Measurements from ENCODE around the gene PLXND1.
"Not testable (repeated sequence)": the region's sequence is repeated elsewhere in the genome, so short reads cannot be mapped to it uniquely, and the experiment has no call there.

PLXND1 gene

DNA sequence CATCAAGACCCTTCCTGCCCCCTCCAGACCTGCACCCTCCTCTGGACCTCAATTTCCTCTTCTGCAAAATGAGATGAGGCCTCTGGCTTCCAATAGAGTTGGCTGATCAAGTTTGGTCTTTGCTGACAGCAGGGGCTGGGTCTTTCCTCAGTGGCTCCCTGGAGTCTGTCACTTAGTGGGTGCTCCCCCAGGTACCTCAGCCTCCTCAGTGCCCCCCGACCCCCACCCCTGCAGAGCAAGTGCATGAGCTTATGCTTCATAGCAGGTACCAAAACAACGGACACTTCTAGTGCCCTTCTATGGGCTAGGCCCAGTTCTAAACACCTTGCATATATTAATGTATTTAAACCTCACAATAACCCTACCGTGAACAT lies 6.9 kb upstream of the PLXND1 start:
- DNase-seq, result no peak

DNA sequence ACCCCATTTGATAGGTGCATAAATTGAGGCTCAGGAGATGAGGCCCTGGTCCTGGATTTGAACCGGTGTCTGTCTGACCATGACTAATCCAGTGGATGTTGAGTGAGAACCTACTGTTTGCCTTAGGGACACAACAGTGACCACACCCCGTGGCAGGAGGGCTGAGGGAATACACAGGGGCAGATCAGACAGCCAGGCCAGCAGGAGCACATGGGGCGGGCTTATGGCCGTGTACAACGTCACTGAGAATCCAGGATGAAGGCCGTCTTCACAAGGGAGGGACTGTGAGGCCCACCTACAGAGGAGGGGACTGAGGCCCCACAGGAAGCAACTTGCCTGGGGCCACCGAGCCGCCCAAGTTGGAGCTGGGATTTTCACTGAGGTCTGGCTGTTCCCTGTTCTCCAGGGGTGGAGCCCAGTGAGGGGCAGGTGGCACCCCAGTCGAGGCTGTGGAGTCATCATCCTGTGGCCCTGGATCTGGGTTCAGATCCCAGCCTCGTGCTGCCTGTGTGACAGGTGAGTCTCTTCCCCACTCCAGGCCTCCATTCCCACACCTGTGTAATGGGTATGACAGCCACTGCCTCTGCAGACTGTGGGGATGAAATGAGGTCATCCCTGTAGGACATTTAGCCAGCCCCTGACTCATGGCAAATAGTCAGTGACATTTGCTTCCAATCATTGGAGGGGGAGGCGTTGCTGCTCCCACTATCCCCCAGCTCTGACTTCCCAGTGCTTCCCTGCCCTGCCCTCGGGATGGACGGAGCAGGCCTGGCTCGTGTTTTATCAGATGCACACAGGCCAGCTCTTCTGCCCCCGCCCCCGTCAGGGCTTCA lies 6.3 kb upstream of the PLXND1 start:
- DNase-seq, result no peak

DNA sequence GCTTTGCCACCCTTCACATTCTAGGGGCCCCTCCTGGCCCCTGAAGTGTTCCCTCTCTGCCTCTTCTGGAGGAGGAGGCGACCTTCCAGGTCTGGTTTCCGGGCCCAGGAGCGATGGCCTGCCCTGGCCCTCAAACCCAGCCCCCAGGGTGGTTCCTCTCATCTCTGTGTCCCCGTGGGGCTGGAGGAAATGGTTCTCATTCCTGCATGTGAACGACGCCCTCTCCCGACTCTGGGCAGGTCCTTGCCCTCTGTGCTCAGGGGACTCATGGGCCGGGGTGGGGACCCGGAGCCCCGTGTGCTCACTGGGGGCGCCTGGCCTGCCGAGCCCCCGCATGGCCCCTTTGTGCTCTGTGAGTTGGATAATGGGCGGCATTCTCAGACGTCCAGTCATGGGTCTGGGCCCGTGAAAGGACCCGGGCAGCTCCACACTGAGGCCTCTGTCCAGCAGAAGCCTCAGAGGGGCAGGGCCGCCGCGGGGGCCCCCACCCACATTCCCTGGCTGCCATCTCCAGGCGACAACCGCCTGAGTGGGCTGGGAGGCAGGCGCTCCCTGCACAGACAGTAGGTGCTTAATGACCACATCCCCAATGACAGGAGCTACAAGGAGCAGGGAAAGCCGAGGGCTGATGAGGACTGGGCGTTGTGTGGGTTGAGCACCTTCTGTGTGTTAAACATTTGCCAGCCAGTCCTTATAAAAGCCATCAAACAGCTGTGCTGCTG lies 5.5 kb upstream of the PLXND1 start:
- DNase-seq, result no peak

DNA sequence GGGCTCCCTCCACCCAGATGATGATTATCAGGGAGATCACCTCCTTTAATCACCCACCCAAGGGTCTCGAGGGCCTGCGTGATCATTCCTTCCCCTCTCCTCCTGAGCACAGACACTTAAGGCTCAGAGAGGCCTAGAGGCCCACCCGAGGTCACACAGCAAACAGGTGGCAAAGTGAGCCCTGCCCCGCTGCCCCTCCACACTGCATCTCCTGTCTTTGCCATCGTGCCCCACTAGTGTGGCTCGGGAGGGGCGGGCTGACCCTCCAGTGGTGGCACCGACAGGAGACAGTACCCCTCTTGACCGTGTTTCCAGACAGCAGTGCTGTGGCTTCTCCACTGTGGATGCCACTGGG lies 4.9 kb upstream of the PLXND1 start:
- DNase-seq, result no peak

DNA sequence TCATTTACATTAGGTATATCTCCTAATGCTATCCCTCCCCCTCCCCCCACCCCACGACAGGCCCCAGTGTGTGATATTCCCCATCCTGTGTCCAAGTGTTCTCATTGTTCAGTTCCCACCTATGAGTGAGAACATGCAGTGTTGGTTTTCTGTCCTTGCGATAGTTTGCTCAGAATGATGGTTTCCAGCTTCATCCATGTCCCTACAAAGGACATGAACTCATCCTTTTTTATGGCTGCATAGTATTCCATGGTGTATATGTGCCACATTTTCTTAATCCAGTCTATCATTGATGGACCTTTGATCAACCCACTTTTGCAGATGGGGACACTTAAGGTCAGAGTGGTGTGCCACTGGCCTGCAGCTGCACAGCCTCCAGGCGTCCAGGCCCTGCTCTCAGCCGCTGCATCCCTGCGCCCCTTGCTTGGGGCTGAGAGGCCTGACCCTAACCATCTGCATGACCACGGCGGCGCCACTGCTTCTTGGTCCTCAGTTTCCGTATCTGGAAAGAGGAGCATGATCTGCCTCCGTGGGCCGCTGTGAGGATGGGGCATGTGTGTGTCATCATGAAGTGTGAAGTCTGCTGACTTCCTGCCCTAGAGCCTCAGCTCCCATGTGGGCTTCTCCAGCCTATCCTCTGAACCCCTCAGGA lies 4.4 kb upstream of the PLXND1 start:
- not testable (repeated sequence) for DNase-seq

DNA sequence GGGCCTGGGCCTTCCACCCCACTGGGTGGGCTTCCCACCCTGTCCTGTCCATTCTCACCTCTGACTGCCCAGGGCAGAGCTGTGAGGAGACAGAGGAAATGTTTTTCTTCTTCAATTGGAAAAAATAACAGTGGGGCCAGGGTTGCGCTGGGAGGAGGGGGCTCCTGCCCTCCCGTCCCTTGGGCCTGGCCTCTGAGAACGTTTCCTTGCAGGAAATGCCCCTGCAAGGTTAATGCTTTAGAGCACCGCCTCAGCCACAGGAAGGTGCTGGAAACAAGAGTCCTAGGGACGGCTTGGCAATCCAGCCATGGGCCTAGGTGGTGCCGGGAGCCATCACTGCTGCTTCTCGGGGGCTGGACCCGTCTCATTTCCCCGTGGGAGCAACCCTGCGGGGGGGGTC lies 3.8 kb upstream of the PLXND1 start:
- DNase-seq, result no peak

DNA sequence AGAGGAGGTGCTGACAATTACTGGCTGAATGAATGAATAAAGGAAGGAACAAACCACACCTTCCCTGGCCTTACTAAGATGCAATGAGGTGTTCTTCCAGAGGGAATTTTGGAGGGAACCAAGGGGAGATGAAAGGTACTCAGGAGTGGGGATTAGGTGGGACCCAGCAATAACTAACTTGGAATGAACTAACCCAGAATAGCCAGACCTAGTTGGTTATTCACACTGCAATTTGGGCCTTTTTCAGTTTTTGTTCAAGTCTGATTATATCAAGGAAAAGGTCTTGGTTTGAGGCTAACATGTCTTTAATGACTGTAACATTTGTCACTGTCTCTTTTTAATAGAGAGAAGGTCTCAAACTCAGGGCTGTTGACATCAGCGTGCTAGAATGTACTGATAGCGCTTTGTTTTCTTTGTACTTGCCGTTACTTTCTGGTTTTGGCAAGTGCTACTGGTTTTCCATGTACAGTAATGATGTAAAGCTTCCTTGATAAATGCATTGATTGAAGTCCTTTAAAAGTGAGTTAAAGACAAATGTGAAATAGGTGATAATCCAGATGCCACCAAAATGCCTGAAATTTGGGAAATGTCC lies 3.2 kb upstream of the PLXND1 start:
- DNase-seq, result no peak

DNA sequence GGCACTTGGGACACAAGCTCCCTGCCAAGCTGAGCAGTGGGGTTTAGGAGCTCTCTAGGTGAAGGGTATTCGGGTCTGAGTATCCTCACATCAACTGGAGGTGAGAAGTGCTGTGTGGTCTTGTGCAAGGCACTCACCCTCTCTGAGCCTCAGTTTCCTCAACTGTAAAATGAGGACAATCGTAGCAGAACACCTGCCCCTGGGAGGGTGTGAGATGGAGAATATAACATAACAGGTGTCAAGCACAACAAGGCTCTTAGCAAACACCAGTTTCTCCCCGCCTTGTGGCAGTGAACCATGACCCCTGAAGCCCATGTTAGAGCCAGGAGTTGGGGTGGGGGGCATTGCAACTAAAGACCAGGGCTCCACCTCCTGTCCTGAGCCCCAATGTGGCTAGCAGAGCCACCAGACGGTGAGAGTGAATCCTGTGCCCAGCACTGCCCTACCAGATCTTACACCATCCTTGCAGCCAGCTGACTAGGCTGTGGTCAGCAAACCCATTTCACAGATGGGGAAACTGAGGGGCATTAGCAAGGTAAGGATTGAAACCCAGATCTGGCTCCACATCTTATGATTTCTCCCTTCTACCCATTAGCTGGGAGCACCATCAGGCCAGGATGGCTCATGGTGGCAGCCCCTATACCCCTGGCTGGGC lies 2.6 kb upstream of the PLXND1 start:
- DNase-seq, result no peak

DNA sequence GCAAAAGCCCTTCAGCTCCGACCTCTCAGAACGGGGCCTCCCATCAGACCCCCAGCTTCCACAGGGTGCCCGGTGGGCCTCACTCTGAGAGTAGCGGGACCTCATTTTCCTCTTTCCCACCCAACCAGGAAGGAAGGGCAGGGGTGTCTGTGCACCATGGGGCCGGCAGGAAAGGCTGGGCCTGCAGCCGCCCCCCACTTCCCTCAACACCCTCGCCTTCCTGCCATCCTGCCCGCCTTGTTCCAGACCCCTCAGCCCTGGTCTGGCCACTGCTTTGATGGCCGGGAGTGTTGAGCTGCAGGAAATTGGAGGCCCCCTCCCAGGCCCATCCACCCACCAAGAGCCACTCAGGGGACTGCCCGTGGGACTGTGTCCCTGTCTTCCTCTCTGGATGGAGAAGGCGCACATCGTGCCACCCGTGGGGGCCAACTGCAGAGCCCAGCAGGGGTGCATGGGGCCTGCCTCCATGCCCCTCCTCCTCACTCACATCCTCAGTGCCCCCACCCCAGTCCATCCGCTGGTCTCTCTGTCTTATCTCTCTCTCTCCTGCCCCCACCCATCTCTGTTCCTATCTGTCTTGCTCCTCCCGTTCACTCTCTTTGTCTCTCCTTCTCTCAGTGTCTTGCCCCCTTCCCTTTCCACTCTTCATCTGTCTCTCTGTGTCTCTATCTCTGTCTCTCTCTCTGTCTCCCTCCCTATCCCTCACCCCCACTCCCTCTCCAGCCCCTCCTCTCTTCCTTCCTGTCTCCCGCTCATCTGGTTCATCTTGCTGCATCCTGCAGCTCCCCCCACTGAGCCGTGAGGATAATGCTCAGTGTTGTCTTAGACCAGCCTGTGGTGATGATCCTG lies 1.8 kb upstream of the PLXND1 start:
- no peak for DNase-seq

DNA sequence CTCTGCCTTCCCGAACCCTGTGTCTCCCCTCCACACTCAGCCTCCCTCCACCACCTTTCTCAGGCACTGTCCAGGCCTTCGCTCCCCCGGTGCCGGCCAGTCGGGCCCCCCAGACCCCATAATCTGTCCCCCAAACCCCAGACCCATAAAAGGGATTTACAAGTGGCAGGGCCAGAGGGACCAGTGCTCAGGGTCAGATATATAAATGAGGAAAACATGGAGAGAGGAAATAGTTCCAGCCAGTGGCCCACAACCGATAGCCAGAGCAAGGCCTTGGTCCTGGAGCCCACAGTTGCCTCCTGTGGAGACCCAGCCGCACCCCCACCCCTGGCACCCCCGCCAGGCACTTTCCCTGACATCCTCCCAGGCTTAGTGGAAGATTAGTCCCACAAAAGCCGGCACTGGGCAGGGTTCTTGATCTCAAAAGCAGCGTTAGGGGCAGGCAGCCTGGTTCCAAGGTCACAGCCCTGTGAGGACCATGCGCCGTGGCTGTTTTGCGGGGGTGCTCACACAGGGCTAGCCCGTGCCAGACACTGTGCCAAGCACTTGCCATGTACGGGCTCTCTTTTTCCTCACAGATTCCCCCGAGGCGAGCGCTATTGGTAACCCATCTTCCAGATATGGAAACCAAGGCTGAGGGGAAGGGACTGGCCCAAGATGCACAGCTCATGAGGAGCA lies 1.1 kb upstream of the PLXND1 start:
- no peak for DNase-seq

DNA sequence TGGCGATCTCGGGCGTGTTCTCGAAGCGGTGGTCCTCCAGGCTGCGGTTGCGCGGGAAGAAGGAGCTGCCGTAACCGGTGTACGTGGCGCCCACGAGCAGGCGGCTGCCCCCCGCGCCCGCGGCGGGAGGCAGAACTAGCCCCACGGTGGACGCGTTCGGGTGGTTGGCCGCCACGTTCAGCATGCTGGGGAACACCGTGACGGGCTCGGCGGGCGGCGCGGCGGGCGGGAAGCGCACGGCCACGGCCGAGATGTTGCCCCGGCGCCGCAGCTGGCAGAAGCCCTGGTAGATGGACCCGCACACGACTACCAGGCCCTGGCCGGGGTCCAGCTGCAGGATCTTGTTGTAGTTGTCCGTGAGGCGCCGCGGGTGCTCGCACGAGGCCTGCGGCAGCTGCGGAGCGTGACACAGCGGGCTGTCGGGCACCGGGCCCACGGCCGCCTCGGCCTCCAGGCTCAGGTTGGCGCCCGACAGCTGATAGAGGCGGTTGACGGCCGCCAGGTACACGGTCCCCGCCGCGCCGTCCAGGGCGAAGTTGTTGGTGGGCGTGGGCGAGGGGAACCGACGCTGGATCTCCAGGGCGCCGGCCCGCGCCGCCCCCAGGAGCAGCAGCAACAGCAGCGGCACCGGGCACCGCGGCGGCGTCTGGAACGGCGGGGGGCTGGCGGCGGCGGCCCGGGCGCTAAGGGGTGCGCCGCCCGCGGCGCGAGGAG lies 397 bp downstream of the PLXND1 start:
- no peak for DNase-seq

DNA sequence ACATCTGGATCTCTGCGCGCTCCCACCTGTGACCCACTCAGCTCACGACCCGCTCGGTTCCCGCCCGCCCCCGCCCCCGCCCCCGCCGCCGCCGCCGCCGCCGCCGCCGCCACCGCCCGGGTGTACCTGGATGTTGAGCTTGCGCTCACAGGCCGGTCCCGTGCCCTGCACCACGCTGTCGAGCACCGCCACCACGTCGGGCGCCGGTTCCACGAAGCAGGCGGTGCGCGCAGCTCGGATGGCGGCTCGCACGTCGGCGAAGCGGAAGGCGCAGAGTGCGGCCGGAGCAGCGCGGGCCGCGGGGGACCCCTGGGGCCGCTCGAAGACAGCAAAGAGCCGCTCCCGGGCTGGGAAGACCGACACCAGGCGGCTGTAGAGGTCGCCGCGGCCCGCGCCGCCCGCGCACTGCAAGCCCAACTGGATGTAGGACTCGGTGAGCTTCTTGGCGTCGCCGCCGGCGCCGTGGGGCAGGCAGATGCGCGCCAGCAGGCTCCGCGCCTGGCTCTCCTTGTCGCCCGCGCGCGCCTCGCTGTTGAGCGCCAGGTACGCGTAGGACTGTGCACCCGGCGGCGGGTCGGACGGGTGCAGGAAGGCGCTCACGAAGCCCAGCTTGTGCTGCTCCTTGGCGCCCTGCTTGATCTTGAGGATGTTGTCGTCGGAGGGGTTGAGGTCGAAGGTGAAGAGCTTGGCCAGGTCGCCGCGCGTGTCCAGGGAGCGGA lies 1.1 kb downstream of the PLXND1 start:
- peak; percentile 34 for DNase-seq

DNA sequence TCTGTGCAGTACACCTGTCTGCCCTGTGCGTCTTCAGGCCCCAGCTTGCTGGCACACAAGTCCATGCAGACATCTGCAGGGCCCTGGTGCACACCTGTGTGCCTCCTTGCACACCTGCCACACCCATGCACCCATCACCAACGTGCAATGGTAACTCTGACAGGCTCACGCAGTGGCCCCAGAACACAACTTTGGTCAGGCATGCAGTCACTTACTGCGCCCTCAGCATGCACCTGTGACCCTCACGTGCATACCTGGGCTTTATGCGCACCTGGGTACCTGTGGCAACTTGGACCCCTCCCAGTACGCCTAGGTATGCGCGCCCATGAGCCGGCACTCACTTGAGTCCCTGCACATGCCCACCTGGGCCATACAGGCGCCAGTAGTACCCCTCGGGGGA lies 1.7 kb downstream of the PLXND1 start:
- DNase-seq, result no peak

DNA sequence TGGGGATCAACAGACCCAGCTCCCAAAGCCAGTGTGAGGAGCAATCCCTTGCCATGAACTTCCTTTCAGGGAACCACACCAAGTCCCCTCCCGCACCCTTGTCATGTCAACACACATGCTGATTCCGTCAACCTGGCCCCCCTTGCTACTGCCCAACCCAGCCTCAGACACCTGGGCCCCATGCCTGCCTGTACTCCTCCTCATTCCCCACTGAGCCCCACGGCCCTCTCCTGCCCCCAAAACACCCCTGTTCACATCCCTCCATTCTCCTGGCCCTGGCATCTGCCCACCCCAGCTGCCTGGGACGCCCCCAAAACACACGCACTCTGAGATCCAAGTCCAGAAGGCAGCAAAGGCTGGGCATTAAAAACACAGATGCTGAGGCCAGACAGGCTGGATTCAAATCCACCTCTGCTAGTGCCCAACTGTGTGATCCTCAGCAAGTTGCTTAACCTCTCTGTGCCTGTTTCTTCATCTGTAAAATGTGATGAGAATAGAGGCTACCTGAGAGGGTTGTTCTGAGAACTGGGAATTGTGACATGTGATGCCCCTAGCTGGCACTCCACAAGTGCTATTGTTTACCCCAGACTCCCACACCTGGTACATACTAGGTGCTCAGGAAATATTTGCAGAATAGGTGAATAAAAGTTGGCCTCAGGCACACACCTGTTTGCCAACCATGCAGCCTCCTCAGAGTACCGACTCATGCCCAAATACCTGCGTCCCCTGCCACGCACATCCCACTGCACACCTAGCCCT lies 2.3 kb downstream of the PLXND1 start:
- no peak for DNase-seq

DNA sequence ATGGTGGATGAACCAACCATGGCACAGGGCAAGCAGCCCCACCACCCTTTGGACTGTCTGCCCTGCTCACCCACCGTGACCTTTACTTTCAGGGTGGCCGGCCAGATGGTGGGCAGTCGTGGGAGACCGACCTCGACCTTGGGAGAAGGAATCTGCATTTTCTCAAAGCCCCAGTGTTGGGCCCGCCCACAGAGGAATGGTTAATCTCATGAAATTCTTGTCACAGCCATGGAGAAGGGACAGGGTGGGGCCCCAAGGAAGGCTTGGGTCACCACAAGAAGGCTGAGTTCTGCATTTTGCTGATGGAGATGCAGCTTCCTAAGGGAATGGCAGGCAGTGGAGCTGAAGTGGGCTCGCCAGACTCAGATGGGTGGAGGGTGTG lies 2.9 kb downstream of the PLXND1 start:
- DNase-seq, result no peak

DNA sequence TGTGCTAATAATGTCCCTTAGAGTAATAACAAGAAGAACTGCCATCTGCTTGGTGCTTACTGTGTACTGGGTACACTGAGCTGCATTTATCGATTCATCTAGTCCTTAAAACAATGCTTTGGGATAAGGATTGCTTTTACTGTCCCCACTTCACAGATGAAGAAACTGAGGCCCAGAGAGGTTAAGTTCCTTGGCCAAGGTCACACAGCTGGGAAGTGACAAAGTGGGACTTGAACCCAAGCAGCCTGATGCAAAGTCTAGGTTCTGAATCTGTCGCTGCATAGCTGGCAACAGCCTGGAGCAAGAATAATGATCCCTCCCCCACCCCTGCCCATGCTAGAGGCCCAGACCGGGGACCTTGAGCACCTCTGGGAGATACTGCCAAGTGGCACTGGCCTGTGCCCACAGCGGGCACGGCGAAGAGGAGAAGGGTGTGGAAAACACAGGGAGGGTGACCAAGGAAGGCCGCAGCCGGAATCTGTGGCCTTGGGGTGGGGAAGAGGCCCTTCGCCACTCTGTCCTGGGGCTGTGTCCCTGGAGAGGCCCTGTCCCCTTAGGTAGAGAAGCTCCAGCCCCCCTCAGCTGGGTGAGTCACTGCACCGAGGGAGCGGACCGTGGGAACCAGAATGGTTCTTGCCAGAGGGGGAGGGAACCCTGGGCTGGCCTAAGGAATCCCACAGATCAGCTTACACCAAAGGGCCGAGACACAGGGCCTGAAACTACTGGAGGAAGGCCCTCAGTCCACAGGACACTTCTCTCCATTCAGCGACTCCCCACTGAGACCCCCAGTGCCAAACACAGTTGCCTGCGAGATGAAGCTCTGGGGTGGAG lies 3.5 kb downstream of the PLXND1 start:
- DNase-seq, result no peak

DNA sequence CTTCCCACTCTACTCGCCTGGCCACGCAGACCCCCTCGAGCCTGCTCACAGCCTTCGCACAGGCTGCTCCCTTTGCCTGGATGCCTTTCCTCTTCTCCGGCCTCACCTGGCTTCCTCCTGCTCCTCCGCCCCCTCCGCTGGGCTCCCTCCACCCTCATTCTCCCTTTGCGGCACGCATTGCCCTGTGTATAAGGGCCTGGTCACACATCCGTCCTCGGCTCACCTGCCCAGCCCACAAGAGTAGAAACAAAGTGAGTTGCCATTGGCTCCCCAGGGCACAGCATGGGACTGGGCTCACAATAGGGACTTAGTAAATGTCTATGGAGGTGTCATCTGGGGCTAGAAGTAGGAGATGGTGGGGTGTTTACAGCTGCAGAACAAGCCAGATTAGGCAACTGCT lies 4.2 kb downstream of the PLXND1 start:
- DNase-seq, result no peak

DNA sequence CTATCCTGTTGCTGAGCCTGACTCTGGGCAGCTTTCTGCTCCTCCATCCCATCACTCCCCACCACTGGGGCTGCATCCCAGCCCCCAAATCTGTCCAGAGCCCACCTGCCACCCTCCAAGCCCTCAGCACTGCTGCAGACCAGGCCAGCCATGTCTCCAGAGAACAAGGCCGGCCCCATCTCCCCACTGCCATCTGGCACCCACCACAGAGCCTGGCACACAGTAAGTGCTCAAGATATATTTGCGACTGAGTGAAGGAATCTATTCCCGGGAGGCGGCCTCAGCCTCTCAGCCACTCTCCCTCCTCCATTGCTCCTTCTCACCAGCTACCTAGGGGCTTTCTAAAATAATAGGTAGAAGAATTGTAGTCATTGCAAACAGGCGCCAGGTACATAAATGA lies 4.8 kb downstream of the PLXND1 start:
- DNase-seq, result no peak

DNA sequence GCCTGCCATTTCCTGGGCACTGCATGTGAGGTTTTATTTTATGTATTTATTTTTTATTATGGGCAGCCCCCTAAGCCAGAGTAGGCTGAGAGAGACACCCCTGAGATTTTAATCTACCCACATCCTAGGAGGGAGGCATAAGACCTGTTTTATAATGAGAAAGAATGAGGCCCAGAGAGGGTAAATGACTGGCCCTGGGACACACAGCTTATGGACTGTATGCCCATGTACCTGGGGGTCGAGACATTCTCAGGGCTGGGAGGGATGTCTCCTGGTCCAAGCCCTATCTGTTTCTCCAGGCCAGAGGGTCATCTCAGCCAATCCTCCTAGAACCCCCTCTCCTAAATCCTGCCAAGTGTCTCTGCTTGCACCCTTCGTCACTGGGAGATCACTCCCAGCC lies 6.1 kb downstream of the PLXND1 start:
- DNase-seq, result no peak

Measured in T-helper 9 cell (primary cell).